Memory B cell (primary cell): Measurements from ENCODE around the gene EMB.
A peak's percentile ranks its signal among the peaks of the same experiment; 100 is the strongest.
"Not testable (repeated sequence)": the region's sequence is repeated elsewhere in the genome, so short reads cannot be mapped to it uniquely, and the experiment has no call there.

Experiments used
- ATAC-seq: fragments of 150-1000 bp; cut with Tn5 transposase; 2 replicates; pipeline ENCODE4 v1.10.0; 2021; ENCODE audit warnings: low read depth, mild to moderate bottlenecking, moderate library complexity
- DNase-seq, 2 donors: peaks; one replicate each; pipeline ENCODE4 v3.0.0; 2022; ENCODE audit warnings: low spot score in 2 of 2
- H3K27ac Mint-ChIP-seq: one replicate; pipeline ENCODE4 v1.8.0; 2022; ENCODE audit warnings: mild to moderate bottlenecking, moderate library complexity, mixed read lengths
- H3K27me3 Mint-ChIP-seq: one replicate; pipeline ENCODE4 v1.8.0; 2022; ENCODE audit warnings: mixed read lengths
- H3K36me3 Mint-ChIP-seq: one replicate; pipeline ENCODE4 v1.8.0; 2022; ENCODE audit warnings: mild to moderate bottlenecking, mixed read lengths
- H3K4me1 Mint-ChIP-seq: one replicate; pipeline ENCODE4 v1.8.0; 2022; ENCODE audit warnings: mixed read lengths
- H3K4me3 Mint-ChIP-seq: one replicate; pipeline ENCODE4 v1.8.0; 2022; ENCODE audit warnings: mild to moderate bottlenecking, moderate library complexity, mixed read lengths
- H3K9me3 Mint-ChIP-seq: one replicate; pipeline ENCODE4 v1.8.0; 2022; ENCODE audit warnings: mixed read lengths

The EMB gene

DNA sequence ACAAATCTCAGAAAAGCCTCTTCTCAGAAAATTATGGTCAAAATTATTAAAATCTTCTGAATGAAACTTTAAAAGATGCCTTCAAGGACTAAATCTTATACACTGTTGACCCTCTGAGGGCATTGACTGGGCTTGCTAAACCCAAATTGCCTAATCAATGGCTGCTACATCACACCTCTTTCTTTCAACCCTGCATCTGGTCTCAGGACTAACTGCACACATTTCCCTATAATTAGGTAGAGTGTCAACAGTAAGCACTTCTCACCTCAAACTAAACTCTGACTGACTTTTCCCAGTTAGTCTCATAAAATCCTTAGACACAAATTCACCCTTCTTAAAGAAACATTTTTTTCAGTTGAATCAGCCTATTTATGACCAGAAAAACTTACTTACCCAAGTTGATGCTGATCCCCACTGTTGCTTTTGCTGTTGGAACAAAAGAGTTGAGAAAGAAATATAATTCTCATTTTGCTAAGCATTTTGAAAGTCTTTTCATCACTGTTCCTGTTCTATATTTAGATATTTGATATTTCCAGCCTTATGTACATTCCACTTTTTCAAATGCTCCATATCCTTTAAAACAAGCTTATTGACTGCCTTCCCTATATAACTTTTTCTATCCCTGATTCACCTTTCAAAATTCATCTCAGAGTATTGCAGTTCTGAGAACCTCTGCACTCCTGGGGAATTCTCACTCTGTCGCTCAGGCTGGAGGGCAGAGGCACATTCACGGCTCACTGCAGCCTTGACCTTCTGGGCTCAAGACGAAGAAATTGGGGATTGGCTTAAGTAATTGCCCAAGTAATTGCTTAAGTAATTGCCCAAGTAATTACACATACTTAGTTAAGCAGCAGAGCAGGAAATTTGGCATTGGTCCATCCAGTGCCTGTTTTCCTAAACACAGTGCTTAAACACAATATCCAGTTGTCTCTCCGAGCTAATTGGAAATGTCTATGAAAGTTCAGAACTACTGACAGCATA is 1.8 kb upstream of the EMB start:
- not testable (repeated sequence) for H3K9me3 Mint-ChIP-seq, H3K36me3 Mint-ChIP-seq, DNase-seq, ATAC-seq, H3K27me3 Mint-ChIP-seq
- Mint-ChIP-seq H3K4me3 (peak overlapping the region; percentile 38), H3K4me1 (peaks cover 42% of the 10 kb centered on the region), H3K27ac (peak overlapping the region; percentile 78)

GRCh38 chr5:50441493-50441955 is 436 bp upstream of the EMB start:
- Mint-ChIP-seq H3K4me3 (peak overlapping the region; percentile 93), H3K27me3 (no peaks in the 10 kb centered on the region), H3K9me3 (no peaks in the 10 kb centered on the region), H3K36me3 (peaks cover 1% of the 10 kb centered on the region), H3K4me1 (peaks cover 44% of the 10 kb centered on the region), H3K27ac (peak overlapping the region; percentile 96)
- no peak for DNase-seq
- ATAC-seq = peak; percentile 4

DNA sequence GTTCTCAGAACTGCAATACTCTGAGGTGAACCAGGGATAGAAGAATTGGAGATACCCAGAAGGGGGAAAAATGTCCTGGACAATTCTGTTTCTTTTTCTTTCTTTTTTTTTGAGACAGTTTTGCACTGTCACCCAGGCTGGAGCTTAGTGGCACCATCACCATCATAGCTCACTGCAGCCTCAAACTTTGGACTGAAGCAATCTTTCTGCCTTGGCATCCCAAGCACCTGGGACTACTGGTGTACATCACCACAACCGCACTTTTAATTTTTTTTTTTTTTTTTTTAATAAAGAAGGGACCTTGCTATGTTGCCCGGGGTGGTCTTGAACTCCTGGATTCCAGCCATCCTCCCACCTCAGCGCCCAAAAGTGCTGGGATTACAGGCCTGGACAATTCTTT is 1.9 kb downstream of the EMB start:
- peaks cover 7% of the 10 kb centered on the region for H3K36me3 Mint-ChIP-seq
- no peaks in the 10 kb centered on the region for H3K27me3 Mint-ChIP-seq
- DNase-seq (no peak), ATAC-seq (no peak)
- no peaks in the 10 kb centered on the region for H3K9me3 Mint-ChIP-seq
- peak overlapping the region; percentile 93 for H3K4me3 Mint-ChIP-seq
- H3K27ac Mint-ChIP-seq = no peak overlapping the region
- peaks cover 42% of the 10 kb centered on the region for H3K4me1 Mint-ChIP-seq

GRCh38 chr5:50438060-50438459 is 3.0 kb downstream of the EMB start:
- H3K9me3 Mint-ChIP-seq, ATAC-seq, DNase-seq, H3K27me3 Mint-ChIP-seq, H3K27ac Mint-ChIP-seq, H3K36me3 Mint-ChIP-seq: not testable (repeated sequence)
- H3K4me1 Mint-ChIP-seq = peaks cover 44% of the 10 kb centered on the region
- peak overlapping the region; percentile 17 for H3K4me3 Mint-ChIP-seq

DNA sequence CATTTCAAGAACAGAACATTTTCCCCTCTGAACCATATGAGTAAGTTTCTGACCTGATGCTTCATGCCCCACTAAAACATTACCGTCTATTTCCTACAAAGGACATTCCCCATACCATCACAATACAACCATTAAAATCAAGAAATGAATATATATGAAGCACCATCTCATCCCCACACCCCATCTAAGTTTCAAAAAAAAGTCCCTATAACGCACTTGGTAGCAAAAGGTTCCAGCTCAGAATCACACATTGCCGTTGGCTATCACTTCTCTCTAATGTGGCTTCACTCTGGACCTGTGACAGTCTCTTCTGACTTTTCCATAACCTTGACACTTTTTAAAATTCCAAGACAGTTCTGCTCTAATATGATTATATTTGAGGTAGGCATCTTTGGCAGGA is 5.9 kb downstream of the EMB start:
- Mint-ChIP-seq H3K36me3 (peaks cover 7% of the 10 kb centered on the region), H3K9me3 (no peaks in the 10 kb centered on the region), H3K4me3 (peak overlapping the region; percentile 27), H3K27ac (peak overlapping the region; percentile 79), H3K27me3 (no peaks in the 10 kb centered on the region), H3K4me1 (peaks cover 47% of the 10 kb centered on the region)
- no peak for DNase-seq
- ATAC-seq = peak; percentile 35

DNA sequence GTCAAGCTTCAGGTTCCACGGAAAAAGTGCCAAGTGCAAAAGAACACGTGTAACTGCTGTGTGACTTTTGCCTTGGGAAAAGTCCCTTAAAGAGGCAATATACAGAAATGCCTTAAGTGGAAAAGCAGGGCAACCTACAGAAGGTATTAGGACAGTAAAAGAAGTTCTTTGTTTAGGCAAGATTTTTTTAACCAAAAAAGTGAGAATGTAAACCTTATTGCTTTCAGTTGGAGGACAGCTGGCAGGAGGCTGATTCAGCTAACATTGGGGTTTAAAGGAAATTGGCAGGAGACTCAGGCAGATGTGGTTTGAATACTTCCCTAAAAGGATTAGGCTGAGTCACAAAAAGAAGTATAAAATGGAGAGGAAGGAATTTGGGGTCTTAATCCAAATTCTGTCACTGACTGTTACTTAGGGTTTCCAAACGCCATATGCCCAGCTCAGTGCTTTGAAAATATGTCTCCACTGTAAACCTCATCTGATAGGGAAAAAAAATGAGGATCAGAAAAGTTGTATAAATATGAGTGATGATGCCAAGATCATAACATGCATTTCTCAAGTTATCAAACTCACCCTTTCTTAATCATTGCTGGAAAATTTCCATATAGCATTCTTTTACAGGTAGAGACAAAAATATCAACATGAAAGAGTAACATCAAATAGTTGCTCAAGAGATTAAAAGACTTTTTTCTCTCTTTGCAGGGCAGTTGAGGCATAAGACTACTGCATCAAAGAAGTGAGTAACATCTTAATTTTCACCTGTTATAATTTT is 9.8 kb downstream of the EMB start:
- not testable (repeated sequence) for H3K27me3 Mint-ChIP-seq, ATAC-seq, H3K9me3 Mint-ChIP-seq, H3K4me3 Mint-ChIP-seq, DNase-seq
- peak overlapping the region; percentile 99 for H3K27ac Mint-ChIP-seq
- H3K4me1 Mint-ChIP-seq = peaks cover 37% of the 10 kb centered on the region
- peaks cover 10% of the 10 kb centered on the region for H3K36me3 Mint-ChIP-seq

GRCh38 chr5:50423100-50423799 is 17.8 kb downstream of the EMB start:
- H3K4me1 Mint-ChIP-seq = peaks cover 26% of the 10 kb centered on the region
- H3K27ac Mint-ChIP-seq = peak overlapping the region; percentile 49
- not testable (repeated sequence) for DNase-seq

DNA sequence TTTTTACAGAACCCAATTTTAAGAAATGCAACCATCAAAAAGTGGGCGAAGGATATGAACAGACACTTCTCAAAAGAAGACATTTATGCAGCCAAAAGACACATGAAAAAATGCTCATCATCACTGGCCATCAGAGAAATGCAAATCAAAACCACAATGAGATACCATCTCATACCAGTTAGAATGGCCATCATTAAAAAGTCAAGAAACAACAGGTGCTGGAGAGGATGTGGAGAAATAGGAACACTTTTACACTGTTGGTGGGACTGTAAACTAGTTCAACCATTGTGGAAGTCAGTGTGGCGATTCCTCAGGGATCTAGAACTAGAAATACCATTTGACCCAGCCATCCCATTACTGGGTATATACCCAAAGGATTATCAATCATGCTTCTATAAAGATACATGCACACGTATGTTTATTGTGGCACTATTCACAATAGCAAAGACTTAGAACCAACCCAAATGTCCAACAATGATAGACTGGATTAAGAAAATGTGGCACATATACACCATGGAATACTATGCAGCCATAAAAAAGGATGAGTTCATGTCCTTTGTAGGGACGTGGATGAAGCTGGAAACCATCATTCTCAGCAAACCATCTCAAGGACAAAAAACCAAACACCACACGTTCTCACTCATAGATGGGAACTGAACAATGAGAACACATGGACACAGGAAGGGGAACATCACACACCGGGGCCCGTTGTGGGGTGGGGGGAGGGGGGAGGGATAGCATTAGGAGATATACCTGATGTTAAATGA is 19.7 kb downstream of the EMB start:
- H3K27ac Mint-ChIP-seq, DNase-seq, H3K27me3 Mint-ChIP-seq, ATAC-seq, H3K4me3 Mint-ChIP-seq, H3K9me3 Mint-ChIP-seq: not testable (repeated sequence)
- Mint-ChIP-seq H3K4me1 (peaks cover 32% of the 10 kb centered on the region), H3K36me3 (peaks cover 31% of the 10 kb centered on the region)

More at GRCh38 chr5:50423100-50423799, 17.8 kb downstream of the EMB start:
- H3K9me3 Mint-ChIP-seq, H3K4me3 Mint-ChIP-seq, H3K27me3 Mint-ChIP-seq, ATAC-seq: not testable (repeated sequence)
- H3K36me3 Mint-ChIP-seq = peaks cover 35% of the 10 kb centered on the region

DNA sequence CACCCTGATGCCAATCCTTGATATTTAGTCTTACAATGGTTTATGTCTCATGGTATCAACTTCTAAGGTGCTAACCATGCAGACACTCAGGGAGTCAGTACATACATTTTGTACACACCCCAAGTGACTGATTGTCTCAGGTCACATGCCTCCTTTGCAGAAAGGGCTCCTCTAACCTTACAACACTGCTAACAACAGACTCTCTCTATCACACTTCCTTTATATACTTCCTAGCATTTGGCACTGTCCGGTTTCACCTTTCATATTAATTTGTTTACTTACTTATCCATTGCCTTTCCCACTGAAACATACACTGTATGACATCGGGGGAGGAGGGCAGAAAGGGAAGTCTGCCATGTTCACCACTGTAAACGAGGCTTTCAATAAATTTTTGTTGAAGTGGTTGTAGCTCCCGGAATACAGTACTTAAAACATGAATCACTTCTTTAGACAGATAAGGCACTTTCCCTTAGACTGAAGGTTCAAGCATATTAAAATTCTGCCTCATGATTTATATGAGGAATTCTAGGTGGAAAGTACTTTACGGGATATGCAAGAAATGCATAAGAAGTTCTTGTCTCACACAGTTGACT is 20.6 kb downstream of the EMB start:
- Mint-ChIP-seq H3K36me3 (peaks cover 30% of the 10 kb centered on the region), H3K27ac (no peak overlapping the region), H3K9me3 (peaks cover 3% of the 10 kb centered on the region), H3K4me3 (no peak overlapping the region), H3K27me3 (no peaks in the 10 kb centered on the region), H3K4me1 (peaks cover 33% of the 10 kb centered on the region)
- DNase-seq (no peak), ATAC-seq (no peak)

GRCh38 chr5:50419656-50420055 is 21.4 kb downstream of the EMB start:
- H3K27ac Mint-ChIP-seq = peak overlapping the region; percentile 49
- not testable (repeated sequence) for H3K9me3 Mint-ChIP-seq, DNase-seq, ATAC-seq, H3K27me3 Mint-ChIP-seq, H3K4me3 Mint-ChIP-seq
- H3K4me1 Mint-ChIP-seq = peaks cover 36% of the 10 kb centered on the region
- peaks cover 24% of the 10 kb centered on the region for H3K36me3 Mint-ChIP-seq

DNA sequence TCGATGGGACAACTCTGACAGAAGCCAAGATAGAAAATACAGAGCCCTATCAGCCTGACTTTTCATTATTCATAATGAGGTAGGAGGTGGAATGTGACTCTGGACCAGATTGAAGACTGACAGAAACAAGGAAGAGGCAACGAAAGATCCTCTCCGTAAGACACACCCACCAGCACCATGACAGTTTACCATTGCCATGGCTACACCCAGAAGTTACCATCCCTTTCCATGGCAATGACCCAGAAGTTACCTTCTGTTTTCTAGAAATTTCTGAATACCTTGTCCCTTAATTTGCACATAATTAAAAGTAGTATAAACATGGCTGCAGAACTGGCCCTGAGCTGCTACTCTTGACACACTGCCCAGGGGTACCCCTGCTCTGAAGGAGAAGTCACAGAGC is 24.5 kb downstream of the EMB start:
- Mint-ChIP-seq H3K4me1 (peaks cover 38% of the 10 kb centered on the region), H3K27ac (peak overlapping the region; percentile 95), H3K4me3 (peak overlapping the region; percentile 79), H3K36me3 (peaks cover 24% of the 10 kb centered on the region)
- ATAC-seq (peak; percentile 56), DNase-seq (peak in 1 of 2 donors; percentile 28)
- not testable (repeated sequence) for H3K27me3 Mint-ChIP-seq, H3K9me3 Mint-ChIP-seq

GRCh38 chr5:50415912-50416311 is 25.2 kb downstream of the EMB start:
- peak; percentile 90 for ATAC-seq
- peak overlapping the region; percentile 95 for H3K27ac Mint-ChIP-seq
- H3K4me1 Mint-ChIP-seq = peaks cover 41% of the 10 kb centered on the region

GRCh38 chr5:50410932-50411331 is 30.2 kb downstream of the EMB start:
- not testable (repeated sequence) for H3K36me3 Mint-ChIP-seq, DNase-seq, H3K27ac Mint-ChIP-seq, H3K27me3 Mint-ChIP-seq, ATAC-seq, H3K9me3 Mint-ChIP-seq, H3K4me3 Mint-ChIP-seq
- H3K4me1 Mint-ChIP-seq = peaks cover 32% of the 10 kb centered on the region

More at GRCh38 chr5:50415912-50416311, 25.2 kb downstream of the EMB start:
- Mint-ChIP-seq H3K27me3 (no peaks in the 10 kb centered on the region), H3K36me3 (peaks cover 21% of the 10 kb centered on the region), H3K4me3 (peak overlapping the region; percentile 37), H3K9me3 (peaks cover 3% of the 10 kb centered on the region)
- DNase-seq = peak in 1 of 2 donors; percentile 59
